KG1 (cell line): ENCODE data around the gene LONP1.
"Not testable (repeated sequence)": the region's sequence is repeated elsewhere in the genome, so short reads cannot be mapped to it uniquely, and the experiment has no call there.

Experiments used
- DNase-seq: peaks from one replicate; lab custom pipeline; 2025; lab: John Stamatoyannopoulos, UW

Gene LONP1

DNA sequence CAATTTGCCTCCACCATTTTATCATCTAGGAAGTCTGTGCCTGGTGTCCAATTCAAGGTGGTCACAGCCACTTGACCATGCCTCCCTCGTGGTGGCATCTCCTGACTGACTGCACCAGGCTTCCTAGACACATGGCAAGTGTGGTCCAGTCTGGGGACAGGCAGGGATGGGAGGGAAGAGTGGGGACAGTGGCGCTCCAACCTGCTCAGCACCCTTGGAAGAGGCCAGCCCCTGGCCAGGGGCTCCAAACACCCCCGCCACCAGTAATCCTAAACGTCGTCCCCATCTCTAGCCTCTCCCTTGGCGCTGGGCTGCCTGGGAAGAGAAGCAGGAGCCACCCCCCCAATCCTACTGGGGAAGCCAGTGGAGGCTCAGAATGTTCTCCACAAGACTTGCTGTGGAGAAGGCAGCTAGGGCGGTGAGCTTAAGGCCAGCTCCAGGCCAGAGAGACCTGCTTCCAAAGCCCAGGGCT lies 27.2 kb downstream of the LONP1 start:
- DNase-seq: no peak

DNA sequence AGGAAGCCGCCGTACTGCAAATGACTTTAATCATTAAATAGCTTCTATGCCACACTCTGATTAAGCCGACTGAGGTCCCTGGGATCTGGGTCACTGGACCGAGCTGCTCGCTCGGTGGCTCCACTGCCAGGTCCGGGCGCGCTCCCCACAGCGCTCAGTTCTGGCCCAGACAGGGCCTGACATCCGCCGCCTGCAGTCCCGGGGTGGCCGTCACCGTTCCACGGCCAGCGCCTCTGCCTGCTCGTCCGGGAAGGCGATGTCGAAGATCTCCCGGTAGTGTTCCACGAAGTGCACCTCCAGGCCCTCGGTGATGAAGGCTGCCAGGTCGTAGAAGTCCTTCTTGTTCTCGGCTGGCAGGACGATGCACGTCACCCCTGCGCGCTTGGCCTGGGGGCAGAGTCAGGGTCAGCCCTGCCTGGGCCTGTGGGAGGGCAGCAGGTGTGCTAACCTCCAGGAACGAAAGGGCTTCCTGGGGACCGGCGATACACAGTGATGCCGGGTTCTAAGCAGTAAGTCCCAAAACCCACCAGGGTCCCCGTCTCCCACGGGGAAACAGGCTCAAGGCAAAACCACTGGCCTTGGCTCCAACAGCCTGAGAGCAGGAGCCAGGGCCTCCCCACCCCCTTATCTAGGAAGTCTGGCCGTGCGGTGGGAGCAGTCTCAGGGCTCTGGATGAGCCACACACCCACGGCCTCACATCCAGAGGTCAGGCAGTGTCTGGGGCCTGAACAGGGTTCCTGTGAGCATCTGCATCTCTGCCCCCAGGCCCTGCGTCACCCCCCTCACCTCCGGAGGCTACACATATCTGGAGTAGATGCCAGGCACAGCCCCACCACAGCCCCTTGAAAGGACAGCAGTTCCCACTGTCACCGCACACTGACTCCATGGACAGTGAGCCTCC lies 27.9 kb downstream of the LONP1 start:
- no peak for DNase-seq

DNA sequence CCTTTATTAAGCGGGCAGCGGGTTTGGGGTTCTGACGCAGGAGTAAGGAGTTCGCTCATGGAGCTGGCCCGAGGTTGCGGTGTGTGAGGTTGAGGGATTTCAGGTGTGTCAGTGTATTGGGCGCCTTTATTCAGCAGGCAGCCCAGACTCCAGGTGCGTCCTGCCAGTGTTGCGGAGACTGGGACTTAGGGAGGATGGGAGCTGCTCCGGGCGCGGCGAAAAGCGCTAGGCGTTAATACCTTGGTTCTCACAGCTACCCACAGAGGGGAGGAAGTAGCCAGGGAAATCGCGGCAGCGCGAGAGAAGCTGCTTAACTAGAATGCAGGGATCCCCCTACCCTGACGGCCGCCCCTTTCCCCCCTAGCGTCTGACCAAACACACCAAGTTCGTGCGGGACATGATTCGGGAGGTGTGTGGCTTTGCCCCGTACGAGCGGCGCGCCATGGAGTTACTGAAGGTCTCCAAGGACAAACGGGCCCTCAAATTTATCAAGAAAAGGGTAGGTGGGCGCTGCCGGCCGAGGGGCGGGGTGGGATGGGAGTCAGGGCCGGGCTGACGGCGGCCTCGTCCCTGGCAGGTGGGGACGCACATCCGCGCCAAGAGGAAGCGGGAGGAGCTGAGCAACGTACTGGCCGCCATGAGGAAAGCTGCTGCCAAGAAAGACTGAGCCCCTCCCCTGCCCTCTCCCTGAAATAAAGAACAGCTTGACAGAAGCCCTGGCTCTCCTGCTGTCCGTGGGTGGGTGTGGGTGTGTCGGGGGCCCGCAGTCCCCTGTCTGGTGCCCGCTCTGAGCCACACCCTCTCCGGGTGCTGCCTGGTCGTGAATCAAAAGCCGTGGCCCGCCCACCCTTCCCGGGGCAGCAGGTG lies 28.8 kb downstream of the LONP1 start:
- DNase-seq: no peak

DNA sequence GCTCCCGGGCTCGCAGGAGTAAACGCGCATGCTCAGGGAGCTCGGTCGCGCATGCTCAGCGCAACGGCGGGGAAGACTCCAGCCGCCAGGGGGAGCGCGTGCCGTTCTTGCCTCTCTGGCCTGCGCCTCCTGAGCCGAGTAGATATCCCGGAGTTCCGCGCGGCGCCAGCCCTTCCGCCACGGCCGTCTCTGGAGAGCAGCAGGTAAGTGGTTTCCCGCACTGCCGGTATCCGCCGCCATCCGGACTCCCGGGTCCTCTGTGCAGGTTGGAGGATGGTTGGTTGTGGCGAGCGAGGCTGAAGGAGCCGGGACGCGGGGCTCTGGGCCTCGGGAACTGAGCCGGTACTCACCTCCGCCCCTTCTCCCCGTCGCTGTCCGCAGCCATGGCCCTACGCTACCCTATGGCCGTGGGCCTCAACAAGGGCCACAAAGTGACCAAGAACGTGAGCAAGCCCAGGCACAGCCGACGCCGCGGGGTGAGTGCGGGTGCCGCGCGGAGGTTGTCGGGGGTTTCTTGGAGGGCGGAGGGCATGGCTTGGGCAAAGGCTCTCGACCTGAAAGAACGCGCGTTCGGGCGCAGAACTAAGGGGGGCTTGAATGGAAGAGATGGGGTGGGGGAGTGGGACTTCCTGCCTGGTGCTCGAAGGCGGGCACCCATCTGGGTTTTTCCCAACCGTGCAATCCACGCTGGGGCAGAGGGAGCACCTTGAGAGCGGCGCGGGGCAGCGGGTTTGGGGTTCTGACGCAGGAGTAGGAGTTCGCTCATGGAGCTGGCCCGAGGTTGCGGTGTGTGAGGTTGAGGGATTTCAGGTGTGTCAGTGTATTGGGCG lies 29.6 kb downstream of the LONP1 start, which contains the start of gene RPL36:
TSS of gene RPL36 (plus strand) at position 171 of the 830 bp plus-strand sequence. CDS start at position 384, 213 bp downstream.
- DNase-seq: peak; percentile 96

DNA sequence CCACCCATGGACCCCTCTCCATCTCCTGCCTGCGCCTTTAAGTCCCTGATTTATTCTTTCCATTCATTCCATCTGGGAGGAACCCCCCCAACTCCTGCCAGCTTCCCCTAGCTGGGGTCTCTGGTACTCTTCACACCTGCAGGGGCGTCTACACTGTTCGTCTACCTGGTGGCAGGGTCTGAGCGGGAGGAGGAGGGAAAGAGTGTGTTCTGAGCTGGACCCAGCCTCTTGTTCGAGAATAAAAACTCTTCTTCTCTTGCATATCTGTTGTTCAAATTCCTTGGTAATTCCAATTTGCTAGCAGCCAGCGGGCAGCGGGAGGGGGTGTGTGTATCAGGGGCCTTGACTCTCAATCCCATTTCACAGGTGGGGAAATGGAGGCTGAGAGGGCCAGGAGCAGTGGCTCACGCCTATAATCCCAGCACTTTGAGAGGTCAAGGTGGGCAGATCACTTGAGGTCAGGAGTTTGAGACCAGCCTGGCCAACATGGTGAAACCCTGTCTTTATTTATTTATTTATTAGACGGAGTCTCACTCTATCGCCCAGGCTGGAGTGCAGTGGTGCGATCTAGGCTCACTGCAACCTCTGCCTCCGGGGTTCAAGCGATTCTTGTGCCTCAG lies 31.6 kb downstream of the LONP1 start:
- not testable (repeated sequence) for DNase-seq

DNA sequence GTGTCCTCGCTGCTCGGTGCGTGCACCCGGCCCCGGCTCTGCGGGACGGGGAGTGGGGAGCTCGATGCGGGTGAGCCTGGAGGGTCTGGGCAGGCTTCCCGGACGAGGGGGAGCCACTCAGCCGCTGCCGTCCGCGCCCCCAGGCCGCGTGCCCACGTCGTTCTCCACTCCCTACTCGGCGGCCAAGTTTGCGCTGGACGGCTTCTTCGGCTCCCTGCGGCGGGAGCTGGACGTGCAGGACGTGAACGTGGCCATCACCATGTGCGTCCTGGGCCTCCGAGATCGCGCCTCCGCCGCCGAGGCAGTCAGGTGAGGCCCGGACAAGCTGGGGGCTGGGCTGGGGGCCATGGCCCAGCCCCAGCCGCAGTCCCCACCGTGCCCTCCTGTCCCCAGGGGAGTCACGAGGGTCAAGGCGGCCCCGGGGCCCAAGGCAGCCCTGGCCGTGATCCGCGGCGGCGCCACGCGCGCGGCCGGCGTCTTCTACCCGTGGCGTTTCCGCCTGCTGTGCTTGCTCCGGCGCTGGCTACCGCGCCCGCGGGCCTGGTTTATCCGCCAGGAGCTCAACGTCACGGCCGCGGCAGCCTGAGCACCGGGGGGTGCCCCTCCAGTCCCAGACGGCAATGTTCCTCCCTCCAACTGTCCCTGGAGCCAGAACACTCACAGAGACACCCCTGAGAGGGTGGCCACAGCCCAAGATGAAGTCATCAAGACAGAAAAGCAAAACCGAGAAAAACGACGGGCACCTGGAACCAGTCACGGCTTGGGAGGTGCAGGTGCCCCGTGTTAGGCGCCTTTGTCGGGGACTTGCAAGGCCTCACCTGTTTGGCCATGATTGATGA lies 32.4 kb downstream of the LONP1 start:
- no peak for DNase-seq

DNA sequence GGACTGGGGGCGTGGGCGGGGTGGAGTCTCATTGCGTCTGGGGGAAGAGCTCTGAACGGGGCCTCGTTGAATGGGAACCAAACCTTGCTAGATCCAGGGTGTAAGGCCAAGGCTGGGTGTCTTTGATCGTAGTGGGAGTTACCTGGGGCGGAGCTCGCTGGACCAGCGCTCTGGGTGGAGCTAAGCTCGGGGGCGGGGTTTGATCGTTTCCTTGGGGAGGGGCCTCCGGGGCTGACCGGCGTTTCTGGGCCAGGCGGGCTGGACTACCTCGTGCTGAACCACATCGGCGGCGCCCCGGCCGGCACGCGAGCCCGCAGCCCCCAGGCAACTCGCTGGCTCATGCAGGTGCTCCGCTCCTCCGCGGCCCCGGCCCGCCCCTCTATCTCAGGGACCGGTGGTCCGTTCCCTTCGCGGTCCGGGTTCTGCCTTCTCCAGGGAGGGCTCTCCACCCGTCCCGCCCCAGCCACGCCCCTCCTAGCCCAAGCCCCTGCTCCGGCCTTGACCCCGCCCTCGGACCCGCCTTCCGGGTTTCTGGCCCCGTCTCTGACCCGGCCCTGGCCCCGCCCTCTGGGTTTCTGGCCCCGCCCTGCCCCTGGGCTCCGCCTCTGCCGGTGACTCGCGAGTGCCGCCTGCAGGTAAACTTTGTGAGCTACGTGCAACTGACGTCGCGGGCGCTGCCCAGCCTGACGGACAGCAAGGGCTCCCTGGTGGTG lies 33.1 kb downstream of the LONP1 start:
- DNase-seq: peak; percentile 84

DNA sequence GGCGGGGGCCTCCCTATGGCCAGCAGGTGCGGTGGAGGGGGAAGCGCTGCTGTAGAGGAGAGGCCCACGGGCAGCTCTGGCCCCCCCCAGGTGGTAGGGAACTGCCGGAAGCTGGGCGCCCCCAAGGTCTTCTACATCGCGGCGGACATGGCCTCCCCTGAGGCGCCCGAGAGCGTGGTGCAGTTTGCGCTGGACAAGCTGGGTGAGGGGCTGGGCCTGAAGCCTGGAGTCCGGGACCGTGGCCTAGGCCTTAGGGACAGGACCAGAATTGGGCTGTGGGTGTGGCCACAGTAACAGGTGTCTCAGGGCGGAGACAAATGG lies 33.7 kb downstream of the LONP1 start:
- no peak for DNase-seq

DNA sequence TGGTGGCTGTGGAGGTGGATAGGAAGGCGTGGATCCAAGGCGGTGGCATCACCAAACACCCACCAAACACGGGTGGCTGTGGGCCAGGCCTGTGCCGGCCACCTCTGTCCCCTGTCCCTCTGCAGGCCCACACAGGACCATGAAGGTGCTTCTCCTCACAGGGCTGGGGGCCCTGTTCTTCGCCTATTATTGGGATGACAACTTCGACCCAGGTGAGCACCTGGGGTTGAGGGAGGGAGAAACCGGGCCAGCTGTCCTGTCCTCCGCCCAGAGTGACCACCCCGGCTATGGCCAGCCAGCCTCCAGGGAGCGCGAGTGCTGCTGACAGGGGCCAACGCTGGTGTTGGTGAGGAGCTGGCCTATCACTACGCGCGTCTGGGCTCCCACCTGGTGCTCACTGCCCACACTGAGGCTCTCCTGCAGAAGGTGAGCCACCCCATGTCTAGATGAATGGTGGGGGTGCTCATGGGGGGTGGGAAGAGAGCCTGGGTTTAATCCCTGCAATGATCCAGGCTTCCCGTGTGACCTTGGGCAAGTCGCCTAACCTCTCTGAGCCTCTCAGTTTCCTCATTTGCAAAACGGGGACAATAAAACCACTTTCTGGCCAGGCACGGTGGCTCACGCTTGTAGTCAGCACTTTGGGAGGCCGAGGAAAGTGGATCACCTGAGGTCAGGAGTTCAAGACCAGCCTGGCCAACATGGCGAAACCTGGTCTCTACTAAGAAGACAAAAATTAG lies 35.1 kb downstream of the LONP1 start:
- no peak for DNase-seq

DNA sequence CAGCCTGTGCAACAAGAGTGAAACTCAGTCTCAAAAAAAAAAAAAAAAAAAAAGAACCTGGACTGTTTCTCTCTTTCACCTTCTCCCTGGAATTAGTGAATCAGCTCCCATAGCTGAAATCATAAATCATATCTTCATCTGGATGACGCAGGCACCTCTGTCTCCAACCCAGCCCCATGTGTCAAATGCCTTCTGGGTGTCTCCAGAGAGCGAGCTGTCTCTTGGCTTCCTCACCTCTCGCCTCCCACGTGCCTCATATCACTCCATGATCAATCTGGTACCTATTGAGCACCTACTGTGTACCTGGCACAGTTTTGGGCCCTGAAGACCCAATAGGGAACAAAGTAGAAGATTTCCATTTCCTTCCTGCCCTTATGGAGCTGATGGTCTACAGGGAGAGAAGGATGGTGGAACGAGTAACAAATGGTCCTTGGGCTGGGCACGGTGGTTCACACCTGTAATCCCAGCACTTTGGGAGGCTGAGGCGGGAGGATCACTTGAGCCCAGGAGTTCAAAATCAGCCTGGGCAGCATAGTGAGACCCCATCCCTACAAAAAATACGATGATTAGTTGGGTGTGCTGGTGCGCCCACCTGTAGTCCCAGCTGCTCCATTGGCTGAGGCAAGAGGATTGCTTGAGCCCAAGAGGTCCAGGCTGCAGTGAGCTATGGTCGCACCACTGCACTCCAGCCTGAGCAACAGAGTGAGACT lies 36.6 kb downstream of the LONP1 start:
- no peak for DNase-seq

DNA sequence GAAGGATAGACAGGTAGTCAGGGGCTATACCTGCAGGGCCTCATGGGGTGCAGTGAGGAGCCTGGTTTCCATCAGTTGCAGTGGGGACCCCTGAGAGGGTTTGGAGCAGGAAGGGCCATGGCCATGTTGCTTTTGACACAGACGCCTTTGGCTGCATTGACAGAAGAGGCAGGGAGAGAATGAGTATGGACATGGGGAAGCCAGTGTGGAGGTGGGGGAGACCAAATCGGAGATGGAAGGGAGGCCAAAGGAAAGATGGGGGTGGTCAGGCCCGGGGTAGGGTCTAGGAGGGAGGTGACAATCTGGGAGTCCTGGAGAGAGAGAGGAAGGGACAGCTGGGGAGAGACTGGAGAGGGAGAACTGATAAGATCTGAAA lies 37.9 kb downstream of the LONP1 start:
- DNase-seq: no peak

DNA sequence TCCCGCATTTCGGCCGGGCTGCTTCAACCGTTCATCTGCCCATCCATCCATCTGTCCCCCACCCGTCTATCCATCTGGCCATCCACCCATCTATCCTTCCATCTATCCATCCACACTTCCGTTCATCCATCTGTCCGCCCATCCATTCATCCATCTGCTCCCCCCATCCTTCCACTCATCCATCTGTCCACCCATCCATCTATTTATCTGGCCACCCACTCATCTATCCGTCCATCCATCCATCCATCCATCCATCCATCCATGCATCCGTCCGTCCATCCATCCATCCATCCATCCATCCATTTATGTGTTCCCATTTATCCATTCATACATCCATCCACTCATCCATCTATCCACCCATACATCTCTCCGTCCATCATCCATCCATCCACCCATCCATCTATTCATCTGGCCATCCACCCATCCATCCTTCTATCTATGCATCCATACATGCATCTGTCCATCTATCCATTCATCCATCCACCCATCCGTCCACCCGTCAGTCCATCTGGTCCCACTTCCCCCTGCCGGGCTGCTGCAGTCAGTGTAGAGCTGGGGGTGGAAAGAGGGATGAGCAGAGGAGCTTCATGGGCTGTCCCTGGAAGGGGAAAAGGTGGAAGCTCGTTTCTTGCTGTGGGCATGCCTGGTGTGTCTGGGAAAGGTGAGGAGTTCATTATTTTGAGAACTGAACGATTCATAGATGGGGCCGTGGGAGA lies 38.4 kb downstream of the LONP1 start:
- DNase-seq: no peak

DNA sequence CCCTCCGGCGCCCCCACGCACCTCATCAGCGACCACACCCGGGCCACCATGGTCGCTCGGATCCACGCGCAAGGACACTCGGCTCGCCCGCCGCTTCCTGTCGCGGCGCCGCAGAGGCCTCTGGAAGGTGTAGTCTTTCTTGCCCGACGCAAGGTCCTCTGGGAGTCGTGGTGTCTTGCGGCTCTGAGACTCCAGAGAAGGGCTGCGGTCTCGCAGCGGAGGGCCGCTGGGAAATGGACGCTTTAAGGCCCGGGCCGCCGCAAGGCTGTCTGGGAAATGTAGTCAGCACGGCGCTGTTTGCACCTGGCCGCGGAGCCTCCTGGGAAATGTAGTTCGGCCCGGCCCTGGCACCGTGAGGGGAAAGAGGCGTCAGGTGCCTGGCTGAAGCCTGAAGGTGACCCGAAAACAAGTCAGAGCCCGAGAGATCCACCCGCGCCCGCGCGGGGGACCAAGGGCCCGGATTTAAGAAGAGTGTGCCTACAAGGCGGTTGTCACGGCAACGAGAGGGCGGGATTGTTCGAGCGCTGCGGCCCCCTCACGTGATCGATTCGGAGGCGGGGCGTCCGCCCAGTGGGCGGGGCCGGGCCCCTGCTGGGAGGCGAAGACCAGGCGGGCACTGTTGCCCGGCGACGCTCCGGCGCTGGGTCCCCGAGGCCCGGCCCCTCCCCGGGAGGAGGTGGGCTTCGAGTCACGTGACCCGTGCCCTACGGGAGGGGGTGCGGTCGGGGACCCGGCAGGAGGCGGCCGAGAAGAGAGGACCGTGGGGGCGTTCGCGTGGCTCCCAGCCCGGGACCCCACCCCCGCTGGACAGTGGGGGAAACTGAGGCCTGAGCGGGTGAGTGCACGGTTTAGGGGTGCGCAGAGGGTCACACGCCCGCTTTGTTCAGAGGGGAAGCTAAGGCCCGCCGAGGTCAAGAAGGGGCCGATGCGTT lies 39.2 kb downstream of the LONP1 start, which contains the start of the genes HSD11B1L and MICOS13:
TSS of gene HSD11B1L (plus strand) at position 591 of the 932 bp plus-strand sequence. CDS start 3,806 bp downstream, outside the sequence.
TSS of gene MICOS13 (minus strand) at position 80 of the 932 bp plus-strand sequence. CDS start at position 50, 30 bp downstream.
- peak; percentile 94 for DNase-seq

DNA sequence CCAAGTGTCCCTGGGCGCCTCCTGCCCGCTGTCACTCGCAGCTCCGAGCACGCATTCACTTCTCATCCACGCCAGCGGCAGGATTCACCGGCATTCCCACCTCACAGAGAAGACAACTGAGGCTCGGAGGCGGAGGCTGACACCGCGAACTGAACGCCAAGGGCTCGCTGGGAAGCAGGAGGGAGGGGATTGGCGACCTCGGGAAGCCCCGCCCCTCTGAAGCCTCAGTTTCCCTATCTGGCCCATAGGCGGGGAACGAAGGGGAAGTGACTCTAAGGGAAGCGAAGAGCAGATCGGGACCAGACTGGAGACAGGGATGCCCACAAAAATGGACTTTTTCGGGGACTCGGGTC lies 39.9 kb downstream of the LONP1 start:
- no peak for DNase-seq

DNA sequence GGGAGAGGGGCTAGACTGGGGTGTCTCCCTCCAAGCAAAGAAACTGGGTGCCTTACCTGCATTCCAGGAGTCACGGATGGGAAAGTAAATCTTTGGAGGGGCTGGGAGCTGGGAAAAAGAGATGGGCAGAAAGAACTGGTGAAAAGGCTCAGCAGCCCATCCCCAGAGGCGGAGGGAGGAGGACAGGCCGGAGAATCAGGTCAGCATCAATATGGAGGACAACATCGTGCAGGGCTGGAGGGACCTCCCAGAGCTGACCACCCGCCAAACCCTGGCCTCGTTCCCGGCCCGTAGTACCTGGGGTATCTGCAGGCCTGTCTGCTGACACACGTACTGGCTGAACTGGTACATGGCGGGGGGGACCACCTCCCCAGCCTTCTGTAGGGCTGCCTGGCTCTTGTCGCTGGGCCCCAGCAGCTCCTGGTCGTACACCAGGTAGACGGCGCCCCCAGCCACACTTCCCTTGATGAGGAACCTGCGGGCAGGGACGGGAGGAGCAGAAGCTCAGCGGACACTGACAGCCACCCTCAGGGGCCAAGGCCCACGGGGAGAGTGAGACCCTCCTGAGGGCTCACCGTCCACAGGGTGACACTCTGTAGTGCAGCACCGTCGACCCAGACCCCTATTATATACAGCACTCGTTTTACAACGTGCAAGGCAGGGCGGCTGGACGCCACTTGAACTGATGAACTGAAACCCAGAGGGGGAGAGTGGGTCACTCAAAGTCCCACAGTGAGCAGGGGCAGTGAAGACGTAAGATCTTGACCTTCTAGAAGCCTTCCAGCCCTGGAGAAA lies 40.5 kb downstream of the LONP1 start:
- DNase-seq: no peak
